Neuronal stem cell (in vitro differentiated cells): ENCODE measurements around the gene CYTL1.

ENCODE experiments used
- DNase-seq: peaks from one replicate; pipeline ENCODE4 v3.0.0-alpha.2; 2013; ENCODE audit warnings: low spot score
- H2AFZ ChIP-seq: one replicate; pipeline ENCODE4 v1.6.1; 2013; ENCODE audit warnings: mild to moderate bottlenecking, low read length, inconsistent platforms
- H2AK5ac ChIP-seq: 2 replicates; pipeline ENCODE4 v1.6.1; 2013; ENCODE audit warnings: low read depth, mild to moderate bottlenecking, inconsistent platforms, low read length, moderate library complexity, mixed read lengths
- H2BK120ac ChIP-seq: 2 replicates; pipeline ENCODE4 v1.6.1; 2013; ENCODE audit warnings: low read depth, mild to moderate bottlenecking, inconsistent platforms, low read length, moderate library complexity, mixed read lengths
- H2BK12ac ChIP-seq: one replicate; pipeline ENCODE4 v1.6.1; 2013; ENCODE audit warnings: low read length, inconsistent platforms
- H2BK15ac ChIP-seq: 2 replicates; pipeline ENCODE4 v1.6.1; 2013; ENCODE audit warnings: mild to moderate bottlenecking, low read length, inconsistent platforms, mixed read lengths
- H2BK5ac ChIP-seq: one replicate; pipeline ENCODE4 v1.6.1; 2013; ENCODE audit warnings: inconsistent platforms, mild to moderate bottlenecking, low read length, moderate library complexity
- H3K14ac ChIP-seq: one replicate; pipeline ENCODE4 v1.6.1; 2013; ENCODE audit warnings: low read length, inconsistent platforms
- H3K18ac ChIP-seq: 2 replicates; pipeline ENCODE4 v1.6.1; 2013; ENCODE audit warnings: low read length, inconsistent platforms
- H3K23ac ChIP-seq: 2 replicates; pipeline ENCODE4 v1.6.1; 2013; ENCODE audit warnings: low read depth, mild to moderate bottlenecking, mixed read lengths, low read length, inconsistent platforms; ENCODE audit not compliant: poor library complexity
- H3K27ac ChIP-seq: replicated peaks from 3 replicates; pipeline ENCODE4 v1.5.1; 2013; ENCODE audit warnings: low read length, inconsistent platforms
- H3K27me3 ChIP-seq, 3 experiments: 2 replicates each; pipeline ENCODE4 v1.6.1; 2013; ENCODE audit warnings: low read length in 3 of 3, mild to moderate bottlenecking in 2 of 3, inconsistent platforms in 1 of 3, low read depth in 1 of 3, mixed read lengths in 1 of 3, moderate library complexity in 1 of 3; ENCODE audit not compliant: control insufficient read depth in 3 of 3, insufficient read depth in 3 of 3
- H3K36me3 ChIP-seq, 2 donors: replicated peaks in 1 of 2; 2 replicates each; pipeline ENCODE4 v1.6.1; 2013; ENCODE audit warnings: low read length in 2 of 2; ENCODE audit not compliant: control insufficient read depth in 2 of 2, insufficient read depth in 2 of 2
- H3K4ac ChIP-seq: 2 replicates; pipeline ENCODE4 v1.6.1; 2013; ENCODE audit warnings: inconsistent platforms, mild to moderate bottlenecking, low read length, moderate library complexity
- H3K4me1 ChIP-seq, 2 donors: 1 replicate in 1 of 2; 2 replicates in 1 of 2; pipeline ENCODE4 v1.6.1; 2013; ENCODE audit warnings: low read length in 2 of 2, low read depth in 1 of 2; ENCODE audit not compliant: control insufficient read depth in 2 of 2, insufficient read depth in 1 of 2
- H3K4me2 ChIP-seq: one replicate; pipeline ENCODE4 v1.6.1; 2013; ENCODE audit warnings: mild to moderate bottlenecking, low read length, inconsistent platforms; ENCODE audit not compliant: insufficient read depth, poor library complexity, severe bottlenecking
- H3K4me3 ChIP-seq, 2 donors: 2 replicates each; pipeline ENCODE4 v1.5.1; 2013; ENCODE audit warnings: low read length in 2 of 2, mild to moderate bottlenecking in 2 of 2, inconsistent platforms in 1 of 2, moderate library complexity in 1 of 2
- H3K79me1 ChIP-seq: one replicate; pipeline ENCODE4 v1.6.1; 2013; ENCODE audit warnings: low read depth, mild to moderate bottlenecking, inconsistent platforms, low read length, moderate library complexity
- H3K9ac ChIP-seq: one replicate; pipeline ENCODE4 v1.6.1; 2013; ENCODE audit warnings: mild to moderate bottlenecking, low read depth, low read length, inconsistent platforms; ENCODE audit not compliant: poor library complexity
- H3K9me3 ChIP-seq, 2 donors: replicated peaks in 1 of 2; 2 replicates each; pipeline versions ENCODE3 to v1.6.1; 2013; ENCODE audit warnings: low read length in 2 of 2, mild to moderate bottlenecking in 2 of 2, inconsistent platforms in 1 of 2, low read depth in 1 of 2, mixed read lengths in 1 of 2, moderate library complexity in 1 of 2; ENCODE audit not compliant: control insufficient read depth in 2 of 2, insufficient read depth in 1 of 2
- H4K8ac ChIP-seq: one replicate; pipeline ENCODE4 v1.6.1; 2013; ENCODE audit warnings: low read depth, mild to moderate bottlenecking, inconsistent platforms, low read length, moderate library complexity
- H4K91ac ChIP-seq: one replicate; pipeline ENCODE4 v1.6.1; 2013; ENCODE audit warnings: low read length, low read depth, mild to moderate bottlenecking, inconsistent platforms; ENCODE audit not compliant: poor library complexity
- WGBS, 2 donors: extraction: QIAGEN DNeasy Blood & Tissue Kit; methylation state at CpG; one replicate each; pipeline ENCODE4 v1.1.7; 2013; ENCODE audit warnings: missing lambda C conversion rate in 2 of 2, mixed read lengths in 1 of 2; ENCODE audit not compliant: insufficient read length in 2 of 2, insufficient replicate concordance in 1 of 2; ENCODE audit errors: extremely low coverage in 2 of 2; 5-methylcytosine and 5-hydroxymethylcytosine counted together

Gene CYTL1

GRCh38 chr4:5044341-5044740 is 25.1 kb upstream of the CYTL1 start:
- no peak for DNase-seq
- no CpG with 5 or more reads among the region's 3 CpGs for WGBS, 2 donors
- H3K9me3 ChIP-seq: no peaks in the 10 kb centered on the region
- no peak overlapping the region for H4K8ac ChIP-seq
- H3K4me1 ChIP-seq: no peaks in the 10 kb centered on the region
- no peak overlapping the region for H2BK12ac ChIP-seq
- H3K4me2 ChIP-seq: no peak overlapping the region
- H3K27me3 ChIP-seq: no peaks in the 10 kb centered on the region
- H2AK5ac ChIP-seq: no peak overlapping the region
- no peak overlapping the region for H4K91ac ChIP-seq
- no peak overlapping the region for H3K27ac ChIP-seq
- no peak overlapping the region for H3K9ac ChIP-seq
- H3K4ac ChIP-seq: no peak overlapping the region
- H2AFZ ChIP-seq: no peak overlapping the region
- H3K4me3 ChIP-seq: no peak overlapping the region
- no peak overlapping the region for H2BK5ac ChIP-seq
- H3K14ac ChIP-seq: no peak overlapping the region
- H3K18ac ChIP-seq: no peak overlapping the region
- no peak overlapping the region for H2BK15ac ChIP-seq
- H3K79me1 ChIP-seq: no peaks in the 10 kb centered on the region
- H3K36me3 ChIP-seq: no peaks in the 10 kb centered on the region
- H2BK120ac ChIP-seq: no peak overlapping the region
- H3K23ac ChIP-seq: no peak overlapping the region

GRCh38 chr4:5043579-5043978 is 24.3 kb upstream of the CYTL1 start:
- Histone ChIP-seq H2AFZ (no peak overlapping the region), H3K4ac (no peak overlapping the region), H2BK12ac (no peak overlapping the region), H3K4me3 (no peak overlapping the region), H4K8ac (no peak overlapping the region), H4K91ac (no peak overlapping the region), H3K4me1 (no peaks in the 10 kb centered on the region), H3K18ac (no peak overlapping the region), H3K27me3 (no peaks in the 10 kb centered on the region), H3K36me3 (no peaks in the 10 kb centered on the region), H3K14ac (no peak overlapping the region), H2BK15ac (no peak overlapping the region), H3K27ac (no peak overlapping the region), H3K23ac (no peak overlapping the region), H3K4me2 (no peak overlapping the region), H2AK5ac (no peak overlapping the region), H2BK120ac (no peak overlapping the region), H3K9ac (no peak overlapping the region), H3K79me1 (no peaks in the 10 kb centered on the region), H2BK5ac (no peak overlapping the region), H3K9me3 (no peaks in the 10 kb centered on the region)
- DNase-seq: no peak
- WGBS, 2 donors: no CpG with 5 or more reads among the region's 6 CpGs

- DNase-seq: no peak
- Histone ChIP-seq H2AFZ (no peak overlapping the region), H3K23ac (no peak overlapping the region), H3K27ac (no peak overlapping the region), H3K4ac (no peak overlapping the region), H3K9me3 (no peaks in the 10 kb centered on the region), H3K27me3 (no peaks in the 10 kb centered on the region), H2BK12ac (no peak overlapping the region), H2BK120ac (no peak overlapping the region), H3K14ac (no peak overlapping the region), H2BK15ac (no peak overlapping the region), H2BK5ac (no peak overlapping the region), H3K4me2 (no peak overlapping the region), H3K9ac (no peak overlapping the region), H3K36me3 (no peaks in the 10 kb centered on the region), H3K4me1 (no peaks in the 10 kb centered on the region), H4K8ac (no peak overlapping the region), H3K18ac (no peak overlapping the region), H3K4me3 (no peak overlapping the region), H2AK5ac (no peak overlapping the region), H4K91ac (no peak overlapping the region), H3K79me1 (no peaks in the 10 kb centered on the region)
- WGBS, 2 donors: no CpG with 5 or more reads among the region's 7 CpGs
Observed at GRCh38 chr4:5041699-5042098, 22.4 kb upstream of the CYTL1 start.

DNA sequence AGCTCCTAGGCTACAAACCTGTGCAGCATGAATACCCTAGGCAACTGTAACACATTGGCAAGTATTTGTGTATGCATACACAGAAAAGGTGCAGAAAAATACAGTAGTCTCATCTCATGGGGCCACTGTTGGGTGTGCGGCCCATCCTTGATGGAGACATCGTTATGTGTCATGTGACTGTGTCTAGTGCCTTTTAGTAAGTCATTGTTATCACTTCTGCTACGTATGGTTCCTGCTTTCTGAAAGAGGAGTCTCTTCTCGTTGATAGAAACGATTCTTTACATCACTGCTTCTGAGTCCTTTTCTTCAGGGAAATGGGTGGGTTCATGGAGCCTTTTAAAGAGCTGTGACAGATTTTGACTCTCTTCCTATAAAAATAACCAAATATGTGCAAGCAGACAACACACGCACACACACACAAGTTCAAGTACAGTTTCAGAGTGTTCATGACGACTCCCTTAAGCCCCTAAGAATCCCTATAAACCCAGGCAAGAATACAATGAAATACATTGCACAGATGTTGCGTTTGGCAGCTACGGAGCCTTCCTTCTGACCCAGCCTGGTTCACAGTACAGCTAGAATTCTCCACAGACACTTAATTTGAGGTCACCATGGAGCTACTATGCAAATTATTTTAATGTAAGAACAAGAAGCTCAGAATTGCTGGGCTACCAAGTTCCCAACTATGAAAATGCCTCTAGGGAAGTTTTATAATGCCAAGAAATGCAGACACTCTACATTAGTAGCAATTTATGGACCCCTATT is 21.8 kb upstream of the CYTL1 start:
- no peaks in the 10 kb centered on the region for H3K4me1 ChIP-seq
- no peak for DNase-seq
- no peak overlapping the region for H3K4me3 ChIP-seq
- no peaks in the 10 kb centered on the region for H3K9me3 ChIP-seq
- no peak overlapping the region for H3K23ac ChIP-seq
- no peak overlapping the region for H3K4me2 ChIP-seq
- H3K27me3 ChIP-seq: no peaks in the 10 kb centered on the region
- no peak overlapping the region for H4K91ac ChIP-seq
- no peak overlapping the region for H3K14ac ChIP-seq
- H2AFZ ChIP-seq: no peak overlapping the region
- no peak overlapping the region for H3K27ac ChIP-seq
- no peak overlapping the region for H3K9ac ChIP-seq
- H2AK5ac ChIP-seq: no peak overlapping the region
- no peak overlapping the region for H3K18ac ChIP-seq
- H3K79me1 ChIP-seq: no peaks in the 10 kb centered on the region
- H3K36me3 ChIP-seq: no peaks in the 10 kb centered on the region
- H3K4ac ChIP-seq: no peak overlapping the region
- H2BK5ac ChIP-seq: no peak overlapping the region
- WGBS, 2 donors: no CpG with 5 or more reads among the region's 9 CpGs
- H2BK12ac ChIP-seq: no peak overlapping the region
- H4K8ac ChIP-seq: no peak overlapping the region
- H2BK15ac ChIP-seq: no peak overlapping the region
- H2BK120ac ChIP-seq: no peak overlapping the region
